ENCODE measurements around the gene RAB11FIP4. TPM values are rescaled to one million over a fixed set of nuclear protein-coding genes. Genes with fewer than 3 reads are reported as not detected.

The RAB11FIP4 gene
- total RNA-seq, 1 experiment from 2014 or later, result 15.1 TPM

DNA sequence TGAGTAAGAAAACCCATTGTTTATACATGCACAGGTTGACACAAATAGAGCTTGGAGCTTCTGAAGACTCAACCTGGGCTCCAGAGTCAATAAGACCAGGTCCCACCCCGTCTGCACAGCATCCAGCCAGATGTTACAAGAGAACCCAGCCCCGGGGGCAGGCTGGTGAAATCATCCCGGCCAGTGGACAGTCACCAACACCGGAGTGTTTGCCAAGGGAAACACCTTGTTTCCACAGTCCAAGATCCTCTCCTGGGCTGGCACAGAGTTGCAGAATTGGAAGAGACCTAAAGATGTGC is 90.3 kb downstream of the RAB11FIP4 start:
- TF ChIP-seq JUND (IDR thresholded peaks at IDR 0.05) (no peak), ELF1 (IDR thresholded peaks at IDR 0.05; ENCODE audit: borderline replicate concordance, low read depth) (no peak), POLR2AphosphoS5 (IDR thresholded peaks at IDR 0.05; ENCODE audit: low read depth, low read length) (no peak), POLR2A (IDR thresholded peaks at IDR 0.05; ENCODE audit: borderline replicate concordance, extremely low read depth, insufficient read depth, insufficient read length) (no peak)
- Histone ChIP-seq H3K4me2 (ENCODE audit: low read length) (no peak overlapping the region), H2AFZ (ENCODE audit: low read depth, low read length, poor library complexity, severe bottlenecking) (no peak overlapping the region), H3K79me2 (ENCODE audit: insufficient read depth, low read length) (no peaks in the 10 kb centered on the region), H3K4me3 (replicated peaks in 1 of 2; ENCODE audit: low read depth in 1 of 2, low read length in 2 of 2) (no peak overlapping the region), H3K4me1 (ENCODE audit: control insufficient read depth in 1 of 2, insufficient read depth in 2 of 2, low read length in 2 of 2) (peaks cover 0 to 15% of the 10 kb centered on the region in 2 experiments; a peak in 2 of 4 replicates), H3K27ac (ENCODE audit: low read depth, low read length) (no peak overlapping the region), H4K20me1 (ENCODE audit: insufficient read depth) (no peaks in the 10 kb centered on the region), H3K9me2 (ENCODE audit: insufficient read depth) (no peaks in the 10 kb centered on the region), H3K9ac (ENCODE audit: low read length) (no peak overlapping the region), H3K36me3 (ENCODE audit: control insufficient read depth in 1 of 2, insufficient read depth in 2 of 2, low read length in 2 of 2) (no peaks in the 10 kb centered on the region), H3K9me3 (ENCODE audit: control insufficient read depth in 1 of 2, insufficient read depth in 1 of 2, low read depth in 1 of 2, low read length in 2 of 2) (no peaks in the 10 kb centered on the region), H3K27me3 (ENCODE audit: insufficient read depth, low read length) (no peaks in the 10 kb centered on the region)
- ChIA-PET RAD21 (ENCODE audit: low non-redundant PET in 1 of 2, low total read pairs in 2 of 2, uncharacterized antibody in 2 of 2, unreplicated experiment in 2 of 2) (no interaction called here), CTCF (no interaction called here), POLR2A (no interaction called here)
- BruUV-seq (replicated peaks), result no TSS peak
- ATAC-seq, result no peak
- no peak for DNase-seq (ENCODE audit: low read depth, low spot score)
- intact Hi-C loops (cut with micrococcal nuclease), result no loop called here

DNA sequence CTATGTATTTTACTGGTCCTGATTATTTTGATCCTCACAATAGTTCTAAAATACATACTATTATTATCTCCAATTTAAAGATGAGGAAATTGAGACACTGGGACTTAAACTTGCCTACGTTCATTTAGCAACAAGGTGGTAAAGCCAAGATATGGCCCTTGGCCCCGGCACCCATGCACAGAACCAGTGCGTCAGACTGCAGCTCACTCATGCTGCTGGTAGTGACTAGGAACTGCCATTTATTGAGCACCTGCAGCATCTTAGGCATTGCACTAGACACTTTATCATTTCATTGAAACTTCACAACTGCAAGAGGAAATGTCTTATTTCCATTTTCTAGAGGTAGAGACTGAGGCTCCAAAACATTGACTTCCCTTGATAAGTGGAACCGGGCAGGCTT is 93.3 kb downstream of the RAB11FIP4 start:
- H3K9me3 ChIP-seq (ENCODE audit: control insufficient read depth in 1 of 2, insufficient read depth in 1 of 2, low read depth in 1 of 2, low read length in 2 of 2), result no peaks in the 10 kb centered on the region
- no peak for TF ChIP-seq TCF7L2 (IDR thresholded peaks at IDR 0.05; ENCODE audit: borderline replicate concordance, extremely low read depth, insufficient read depth, insufficient read length)
- TF ChIP-seq EZH2phosphoT487 (IDR thresholded peaks at IDR 0.05; ENCODE audit: borderline replicate concordance), result no peak
- no peak for TF ChIP-seq CEBPB (IDR thresholded peaks at IDR 0.05; ENCODE audit: low read depth)
- TF ChIP-seq, protein P1, sequence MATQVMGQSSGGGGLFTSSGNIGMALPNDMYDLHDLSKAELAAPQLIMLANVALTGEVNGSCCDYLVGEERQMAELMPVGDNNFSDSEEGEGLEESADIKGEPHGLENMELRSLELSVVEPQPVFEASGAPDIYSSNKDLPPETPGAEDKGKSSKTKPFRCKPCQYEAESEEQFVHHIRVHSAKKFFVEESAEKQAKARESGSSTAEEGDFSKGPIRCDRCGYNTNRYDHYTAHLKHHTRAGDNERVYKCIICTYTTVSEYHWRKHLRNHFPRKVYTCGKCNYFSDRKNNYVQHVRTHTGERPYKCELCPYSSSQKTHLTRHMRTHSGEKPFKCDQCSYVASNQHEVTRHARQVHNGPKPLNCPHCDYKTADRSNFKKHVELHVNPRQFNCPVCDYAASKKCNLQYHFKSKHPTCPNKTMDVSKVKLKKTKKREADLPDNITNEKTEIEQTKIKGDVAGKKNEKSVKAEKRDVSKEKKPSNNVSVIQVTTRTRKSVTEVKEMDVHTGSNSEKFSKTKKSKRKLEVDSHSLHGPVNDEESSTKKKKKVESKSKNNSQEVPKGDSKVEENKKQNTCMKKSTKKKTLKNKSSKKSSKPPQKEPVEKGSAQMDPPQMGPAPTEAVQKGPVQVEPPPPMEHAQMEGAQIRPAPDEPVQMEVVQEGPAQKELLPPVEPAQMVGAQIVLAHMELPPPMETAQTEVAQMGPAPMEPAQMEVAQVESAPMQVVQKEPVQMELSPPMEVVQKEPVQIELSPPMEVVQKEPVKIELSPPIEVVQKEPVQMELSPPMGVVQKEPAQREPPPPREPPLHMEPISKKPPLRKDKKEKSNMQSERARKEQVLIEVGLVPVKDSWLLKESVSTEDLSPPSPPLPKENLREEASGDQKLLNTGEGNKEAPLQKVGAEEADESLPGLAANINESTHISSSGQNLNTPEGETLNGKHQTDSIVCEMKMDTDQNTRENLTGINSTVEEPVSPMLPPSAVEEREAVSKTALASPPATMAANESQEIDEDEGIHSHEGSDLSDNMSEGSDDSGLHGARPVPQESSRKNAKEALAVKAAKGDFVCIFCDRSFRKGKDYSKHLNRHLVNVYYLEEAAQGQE (IDR thresholded peaks at IDR 0.05; ENCODE audit: low read depth), result no peak
- TF ChIP-seq, protein P2, sequence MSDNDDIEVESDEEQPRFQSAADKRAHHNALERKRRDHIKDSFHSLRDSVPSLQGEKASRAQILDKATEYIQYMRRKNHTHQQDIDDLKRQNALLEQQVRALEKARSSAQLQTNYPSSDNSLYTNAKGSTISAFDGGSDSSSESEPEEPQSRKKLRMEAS (IDR thresholded peaks at IDR 0.05), result no peak
- no peak for TF ChIP-seq ELF1 (IDR thresholded peaks at IDR 0.05; ENCODE audit: borderline replicate concordance, low read depth)
- TF ChIP-seq ZNF274 (IDR thresholded peaks at IDR 0.05; ENCODE audit: low read depth, low read length), result no peak
- TF ChIP-seq, protein P3, sequence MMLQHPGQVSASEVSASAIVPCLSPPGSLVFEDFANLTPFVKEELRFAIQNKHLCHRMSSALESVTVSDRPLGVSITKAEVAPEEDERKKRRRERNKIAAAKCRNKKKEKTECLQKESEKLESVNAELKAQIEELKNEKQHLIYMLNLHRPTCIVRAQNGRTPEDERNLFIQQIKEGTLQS (IDR thresholded peaks at IDR 0.05), result no peak
- ChIA-PET RAD21 (ENCODE audit: low non-redundant PET in 1 of 2, low total read pairs in 2 of 2, uncharacterized antibody in 2 of 2, unreplicated experiment in 2 of 2) (no interaction called here), POLR2A (no interaction called here), CTCF (no interaction called here)
- H3K27me3 ChIP-seq (ENCODE audit: insufficient read depth, low read length), result no peaks in the 10 kb centered on the region
- DNase-seq (ENCODE audit: low read depth, low spot score) (no peak), ATAC-seq (no peak)
- H3K9ac ChIP-seq (ENCODE audit: low read length), result no peak overlapping the region
- H3K4me3 ChIP-seq (replicated peaks in 1 of 2; ENCODE audit: low read depth in 1 of 2, low read length in 2 of 2), result no peak overlapping the region
- BruUV-seq (replicated peaks), result no TSS peak
- no peak overlapping the region for H3K4me2 ChIP-seq (ENCODE audit: low read length)
- no peak overlapping the region for H2AFZ ChIP-seq (ENCODE audit: low read depth, low read length, poor library complexity, severe bottlenecking)
- intact Hi-C loops (cut with micrococcal nuclease), result no loop called here
- H3K9me2 ChIP-seq (ENCODE audit: insufficient read depth), result no peaks in the 10 kb centered on the region
- no peaks in the 10 kb centered on the region for H4K20me1 ChIP-seq (ENCODE audit: insufficient read depth)
- H3K79me2 ChIP-seq (ENCODE audit: insufficient read depth, low read length), result peaks cover 3% of the 10 kb centered on the region; the same call in 1 of the 2 replicates
- H3K4me1 ChIP-seq (ENCODE audit: control insufficient read depth in 1 of 2, insufficient read depth in 2 of 2, low read length in 2 of 2), result peaks cover 16 to 26% of the 10 kb centered on the region in 2 experiments
- H3K27ac ChIP-seq (ENCODE audit: low read depth, low read length), result no peak overlapping the region
- H3K36me3 ChIP-seq (ENCODE audit: control insufficient read depth in 1 of 2, insufficient read depth in 2 of 2, low read length in 2 of 2), result no peaks in the 10 kb centered on the region

Data from HCT116 (cell line).